ENCODE measurements around the gene HELLS. TPM values are rescaled to one million over a fixed set of nuclear protein-coding genes. Genes with fewer than 3 reads are reported as not detected.
"Not testable (repeated sequence)": the region's sequence is repeated elsewhere in the genome, so short reads cannot be mapped to it uniquely, and the experiment has no call there.

HELLS gene
- polyA plus RNA-seq, 4 donors, result 1.3 to 15.8 (median 8.6) TPM; not detected in 1

GRCh38 chr10:94533027-94533426 is 12.6 kb upstream of the HELLS start:
- Histone ChIP-seq H3K4me1 (ENCODE audit: control insufficient read depth in 3 of 3, insufficient read depth in 2 of 3, low read depth in 1 of 3, low read length in 2 of 3) (no peaks in the 10 kb centered on the region), H3K4me3 (ENCODE audit: low read depth in 1 of 3, low read length in 3 of 3) (no peak overlapping the region), H3K27ac (ENCODE audit: low read depth in 1 of 3, low read length in 2 of 3) (no peak overlapping the region), H3K36me3 (ENCODE audit: control insufficient read depth in 3 of 3, insufficient read depth in 2 of 3, low read depth in 1 of 3, low read length in 3 of 3) (peaks cover 0 to 11% (median 0%) of the 10 kb centered on the region in 3 donors), H3K9me3 (ENCODE audit: control insufficient read depth in 2 of 2, insufficient read depth in 1 of 2, low read depth in 1 of 2, low read length in 1 of 2) (no peaks in the 10 kb centered on the region), H3K27me3 (ENCODE audit: control insufficient read depth in 3 of 3, insufficient read depth in 3 of 3, low read length in 3 of 3) (no peaks in the 10 kb centered on the region)
- FAIRE-seq (no peak), DNase-seq (no peak)
- 91 to 98% (median 96%) methylated on average over 1 of the region's 1 CpG for WGBS, 3 donors

- not testable (repeated sequence) for H3K27ac ChIP-seq (ENCODE audit: low read depth in 1 of 3, low read length in 2 of 3); H3K4me1 ChIP-seq (ENCODE audit: control insufficient read depth in 3 of 3, insufficient read depth in 2 of 3, low read depth in 1 of 3, low read length in 2 of 3); H3K4me3 ChIP-seq (ENCODE audit: low read depth in 1 of 3, low read length in 3 of 3); H3K27me3 ChIP-seq (ENCODE audit: control insufficient read depth in 3 of 3, insufficient read depth in 3 of 3, low read length in 3 of 3); H3K36me3 ChIP-seq (ENCODE audit: control insufficient read depth in 3 of 3, insufficient read depth in 2 of 3, low read depth in 1 of 3, low read length in 3 of 3); H3K9me3 ChIP-seq (ENCODE audit: control insufficient read depth in 2 of 2, insufficient read depth in 1 of 2, low read depth in 1 of 2, low read length in 1 of 2); DNase-seq; FAIRE-seq
- WGBS, 3 donors, result 71 to 90% (median 72%) methylated on average over 2 of the region's 2 CpGs
Measured at GRCh38 chr10:94542282-94542681, 3.3 kb upstream of the HELLS start.

GRCh38 chr10:94546049-94546900 is 687 bp downstream of the HELLS start:
- WGBS, 3 donors, result 1 to 2% (median 1%) methylated on average over 25 of the region's 25 CpGs
- DNase-seq (peak; percentile 25 to 26), FAIRE-seq (no peak)
- Histone ChIP-seq H3K4me1 (ENCODE audit: control insufficient read depth in 3 of 3, insufficient read depth in 2 of 3, low read depth in 1 of 3, low read length in 2 of 3) (no peaks in the 10 kb centered on the region), H3K36me3 (ENCODE audit: control insufficient read depth in 3 of 3, insufficient read depth in 2 of 3, low read depth in 1 of 3, low read length in 3 of 3) (peaks cover 0 to 4% (median 0%) of the 10 kb centered on the region in 3 donors), H3K27ac (ENCODE audit: low read depth in 1 of 3, low read length in 2 of 3) (no peak overlapping the region), H3K9me3 (ENCODE audit: control insufficient read depth in 2 of 2, insufficient read depth in 1 of 2, low read depth in 1 of 2, low read length in 1 of 2) (no peaks in the 10 kb centered on the region), H3K27me3 (ENCODE audit: control insufficient read depth in 3 of 3, insufficient read depth in 3 of 3, low read length in 3 of 3) (no peaks in the 10 kb centered on the region), H3K4me3 (ENCODE audit: low read depth in 1 of 3, low read length in 3 of 3) (peak overlapping the region; percentile 65 to 85 (median 79))

GRCh38 chr10:94546901-94547185 is 1.3 kb downstream of the HELLS start:
- Histone ChIP-seq H3K4me3 (ENCODE audit: low read depth in 1 of 3, low read length in 3 of 3) (peak overlapping the region in 1 of 3 donors; percentile 85), H3K4me1 (ENCODE audit: control insufficient read depth in 3 of 3, insufficient read depth in 2 of 3, low read depth in 1 of 3, low read length in 2 of 3) (no peaks in the 10 kb centered on the region), H3K27ac (ENCODE audit: low read depth in 1 of 3, low read length in 2 of 3) (no peak overlapping the region), H3K27me3 (ENCODE audit: control insufficient read depth in 3 of 3, insufficient read depth in 3 of 3, low read length in 3 of 3) (no peaks in the 10 kb centered on the region), H3K9me3 (ENCODE audit: control insufficient read depth in 2 of 2, insufficient read depth in 1 of 2, low read depth in 1 of 2, low read length in 1 of 2) (no peaks in the 10 kb centered on the region), H3K36me3 (ENCODE audit: control insufficient read depth in 3 of 3, insufficient read depth in 2 of 3, low read depth in 1 of 3, low read length in 3 of 3) (peaks cover 0 to 4% (median 0%) of the 10 kb centered on the region in 3 donors)
- DNase-seq (peak in 1 of 2 donors; percentile 54), FAIRE-seq (no peak)
- WGBS, 3 donors, result 11 to 38% (median 20%) methylated on average over 1 of the region's 1 CpG

GRCh38 chr10:94549221-94549620 is 3.6 kb downstream of the HELLS start:
- Histone ChIP-seq H3K4me3 (ENCODE audit: low read depth in 1 of 3, low read length in 3 of 3) (no peak overlapping the region), H3K9me3 (ENCODE audit: control insufficient read depth in 2 of 2, insufficient read depth in 1 of 2, low read depth in 1 of 2, low read length in 1 of 2) (no peaks in the 10 kb centered on the region), H3K36me3 (ENCODE audit: control insufficient read depth in 3 of 3, insufficient read depth in 2 of 3, low read depth in 1 of 3, low read length in 3 of 3) (peaks cover 0 to 4% (median 0%) of the 10 kb centered on the region in 3 donors), H3K4me1 (ENCODE audit: control insufficient read depth in 3 of 3, insufficient read depth in 2 of 3, low read depth in 1 of 3, low read length in 2 of 3) (no peaks in the 10 kb centered on the region), H3K27ac (ENCODE audit: low read depth in 1 of 3, low read length in 2 of 3) (no peak overlapping the region), H3K27me3 (ENCODE audit: control insufficient read depth in 3 of 3, insufficient read depth in 3 of 3, low read length in 3 of 3) (no peaks in the 10 kb centered on the region)
- FAIRE-seq (no peak), DNase-seq (no peak)

GRCh38 chr10:94567714-94568307 is 22.2 kb downstream of the HELLS start:
- not testable (repeated sequence) for H3K4me1 ChIP-seq (ENCODE audit: control insufficient read depth in 3 of 3, insufficient read depth in 2 of 3, low read depth in 1 of 3, low read length in 2 of 3); H3K9me3 ChIP-seq (ENCODE audit: control insufficient read depth in 2 of 2, insufficient read depth in 1 of 2, low read depth in 1 of 2, low read length in 1 of 2); H3K27me3 ChIP-seq (ENCODE audit: control insufficient read depth in 3 of 3, insufficient read depth in 3 of 3, low read length in 3 of 3); H3K4me3 ChIP-seq (ENCODE audit: low read depth in 1 of 3, low read length in 3 of 3); FAIRE-seq; H3K27ac ChIP-seq (ENCODE audit: low read depth in 1 of 3, low read length in 2 of 3); DNase-seq
- 96 to 97% (median 97%) methylated on average over 13 of the region's 13 CpGs for WGBS, 3 donors
- H3K36me3 ChIP-seq (ENCODE audit: control insufficient read depth in 3 of 3, insufficient read depth in 2 of 3, low read depth in 1 of 3, low read length in 3 of 3), result peaks cover 0 to 23% (median under 1%) of the 10 kb centered on the region in 3 donors

GRCh38 chr10:94571081-94571480 is 25.5 kb downstream of the HELLS start:
- no peaks in the 10 kb centered on the region for H3K9me3 ChIP-seq (ENCODE audit: control insufficient read depth in 2 of 2, insufficient read depth in 1 of 2, low read depth in 1 of 2, low read length in 1 of 2)
- H3K27me3 ChIP-seq (ENCODE audit: control insufficient read depth in 3 of 3, insufficient read depth in 3 of 3, low read length in 3 of 3), result no peaks in the 10 kb centered on the region
- H3K4me1 ChIP-seq (ENCODE audit: control insufficient read depth in 3 of 3, insufficient read depth in 2 of 3, low read depth in 1 of 3, low read length in 2 of 3), result no peaks in the 10 kb centered on the region
- FAIRE-seq (no peak), DNase-seq (no peak)
- H3K4me3 ChIP-seq (ENCODE audit: low read depth in 1 of 3, low read length in 3 of 3), result no peak overlapping the region
- no peak overlapping the region for H3K27ac ChIP-seq (ENCODE audit: low read depth in 1 of 3, low read length in 2 of 3)
- H3K36me3 ChIP-seq (ENCODE audit: control insufficient read depth in 3 of 3, insufficient read depth in 2 of 3, low read depth in 1 of 3, low read length in 3 of 3), result peaks cover 0 to 19% (median 2%) of the 10 kb centered on the region in 3 donors

- Histone ChIP-seq H3K27ac (ENCODE audit: low read depth in 1 of 3, low read length in 2 of 3) (no peak overlapping the region), H3K36me3 (ENCODE audit: control insufficient read depth in 3 of 3, insufficient read depth in 2 of 3, low read depth in 1 of 3, low read length in 3 of 3) (peaks cover 0 to 20% (median 2%) of the 10 kb centered on the region in 3 donors), H3K27me3 (ENCODE audit: control insufficient read depth in 3 of 3, insufficient read depth in 3 of 3, low read length in 3 of 3) (no peaks in the 10 kb centered on the region), H3K4me3 (ENCODE audit: low read depth in 1 of 3, low read length in 3 of 3) (no peak overlapping the region), H3K9me3 (ENCODE audit: control insufficient read depth in 2 of 2, insufficient read depth in 1 of 2, low read depth in 1 of 2, low read length in 1 of 2) (no peaks in the 10 kb centered on the region), H3K4me1 (ENCODE audit: control insufficient read depth in 3 of 3, insufficient read depth in 2 of 3, low read depth in 1 of 3, low read length in 2 of 3) (no peaks in the 10 kb centered on the region)
- FAIRE-seq (no peak), DNase-seq (no peak)
- WGBS, 3 donors, result 85 to 91% (median 90%) methylated on average over 3 of the region's 3 CpGs
Measured at GRCh38 chr10:94571528-94571927, 25.9 kb downstream of the HELLS start.

All from small intestine (tissue), 7 donors.